ENCODE data around the gene NHLRC2.

GRCh38 chr10:113937258-113937657, 82.8 kb downstream of the NHLRC2 start:
- TF ChIP-seq, protein P1, sequence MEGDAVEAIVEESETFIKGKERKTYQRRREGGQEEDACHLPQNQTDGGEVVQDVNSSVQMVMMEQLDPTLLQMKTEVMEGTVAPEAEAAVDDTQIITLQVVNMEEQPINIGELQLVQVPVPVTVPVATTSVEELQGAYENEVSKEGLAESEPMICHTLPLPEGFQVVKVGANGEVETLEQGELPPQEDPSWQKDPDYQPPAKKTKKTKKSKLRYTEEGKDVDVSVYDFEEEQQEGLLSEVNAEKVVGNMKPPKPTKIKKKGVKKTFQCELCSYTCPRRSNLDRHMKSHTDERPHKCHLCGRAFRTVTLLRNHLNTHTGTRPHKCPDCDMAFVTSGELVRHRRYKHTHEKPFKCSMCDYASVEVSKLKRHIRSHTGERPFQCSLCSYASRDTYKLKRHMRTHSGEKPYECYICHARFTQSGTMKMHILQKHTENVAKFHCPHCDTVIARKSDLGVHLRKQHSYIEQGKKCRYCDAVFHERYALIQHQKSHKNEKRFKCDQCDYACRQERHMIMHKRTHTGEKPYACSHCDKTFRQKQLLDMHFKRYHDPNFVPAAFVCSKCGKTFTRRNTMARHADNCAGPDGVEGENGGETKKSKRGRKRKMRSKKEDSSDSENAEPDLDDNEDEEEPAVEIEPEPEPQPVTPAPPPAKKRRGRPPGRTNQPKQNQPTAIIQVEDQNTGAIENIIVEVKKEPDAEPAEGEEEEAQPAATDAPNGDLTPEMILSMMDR (IDR thresholded peaks at IDR 0.05 in 8 of 11, conservative IDR thresholded peaks at IDR 0.05 in 3 of 11), result no peak
- TF ChIP-seq POLR2AphosphoS5 (IDR thresholded peaks at IDR 0.05), result no peak
